Hepatocyte (in vitro differentiated cells): ENCODE data around the gene USP10. TPM values are rescaled to one million over a fixed set of nuclear protein-coding genes. Genes with fewer than 3 reads are reported as not detected.
"Not testable (repeated sequence)": the region's sequence is repeated elsewhere in the genome, so short reads cannot be mapped to it uniquely, and the experiment has no call there.

Experiments used
- DNase-seq: peaks from one replicate; pipeline ENCODE4 v3.0.0-alpha.2; 2016; ENCODE audit warnings: low spot score
- H2AFZ ChIP-seq: fragments of 200-600 bp; sonication (generic); 2 replicates; pipeline ENCODE4 v1.6.0; 2016; ENCODE audit warnings: antibody characterized with exemption, mild to moderate bottlenecking
- H3K27ac ChIP-seq: fragments of 200-600 bp; sonication (generic); 2 replicates; pipeline ENCODE4 v1.5.1; 2016; ENCODE audit warnings: mild to moderate bottlenecking
- H3K27me3 ChIP-seq: fragments of 200-600 bp; sonication (generic); 2 replicates; pipeline ENCODE4 v1.6.1; 2016
- H3K36me3 ChIP-seq: fragments of 200-600 bp; sonication (generic); replicated peaks from 2 replicates; pipeline ENCODE4 v1.5.1; 2016; ENCODE audit warnings: low read depth; ENCODE audit not compliant: insufficient read depth
- H3K4me1 ChIP-seq: fragments of 200-600 bp; sonication (generic); 2 replicates; pipeline ENCODE4 v1.5.1; 2016; ENCODE audit warnings: mild to moderate bottlenecking, moderate library complexity; ENCODE audit not compliant: insufficient read depth
- H3K4me2 ChIP-seq: fragments of 200-600 bp; sonication (generic); 2 replicates; pipeline ENCODE4 v1.6.0; 2016
- H3K4me3 ChIP-seq: fragments of 200-600 bp; sonication (generic); 2 replicates; pipeline ENCODE4 v1.5.1; 2016; ENCODE audit warnings: mild to moderate bottlenecking
- H3K79me2 ChIP-seq: fragments of 200-600 bp; sonication (generic); 2 replicates; pipeline ENCODE4 v1.6.0; 2017; ENCODE audit warnings: mild to moderate bottlenecking
- H3K9me2 ChIP-seq: fragments of 200-600 bp; sonication (generic); replicated peaks from 2 replicates; pipeline ENCODE4 v1.6.0; 2017; ENCODE audit warnings: mild to moderate bottlenecking; ENCODE audit not compliant: insufficient read depth
- H3K9me3 ChIP-seq: fragments of 200-600 bp; sonication (generic); 2 replicates; pipeline ENCODE4 v1.5.1; 2016; ENCODE audit warnings: low read depth, mild to moderate bottlenecking
- H4K20me1 ChIP-seq: fragments of 200-600 bp; sonication (generic); 2 replicates; pipeline ENCODE4 v1.6.0; 2016; ENCODE audit warnings: mild to moderate bottlenecking; ENCODE audit not compliant: insufficient read depth, poor library complexity, severe bottlenecking
- CTCF ChIP-seq: fragments of 200-600 bp; sonication (generic); IDR thresholded peaks from 2 replicates; pipeline ENCODE4 v1.5.1; 2016; ENCODE audit warnings: antibody characterized with exemption, mild to moderate bottlenecking; ENCODE audit not compliant: poor library complexity
- EZH2 ChIP-seq: fragments of 200-600 bp; sonication (generic); IDR thresholded peaks from 2 replicates; pipeline ENCODE4 v1.6.1; 2016; ENCODE audit warnings: antibody characterized with exemption, mild to moderate bottlenecking, borderline replicate concordance
- EZH2phosphoT487 ChIP-seq: fragments of 200-600 bp; sonication (generic); IDR thresholded peaks from one replicate; pipeline ENCODE4 v1.6.1; 2018; ENCODE audit warnings: antibody characterized with exemption, mild to moderate bottlenecking, low read depth, moderate library complexity; ENCODE audit not compliant: unreplicated experiment, severe bottlenecking
- WGBS: methylation state at CpG from one replicate; pipeline ENCODE4 v1.1.6; 2016; ENCODE audit warnings: low lambda C conversion rate; ENCODE audit errors: missing lambda C conversion rate; 5-methylcytosine and 5-hydroxymethylcytosine counted together
- polyA plus RNA-seq: library from polyadenylated mRNA; unstranded; fragments of >200 nt; fragmentation: Nextera tagmentation; extraction: Ambion mirVana; gene quantifications from 2 replicates; pipeline ENCODE4 v1.2.1, GENCODE V29; 2016
- total RNA-seq: library from RNA; depleted of rRNA; stranded (reverse); fragments of >200 nt; gene quantifications from 2 replicates; pipeline ENCODE4 v1.2.3, GENCODE V29; 2014

Gene USP10
- total and polyA plus RNA-seq, 2 experiments from 2014 or later: 53.1 to 62.4 TPM

- peaks cover 12% of the 10 kb centered on the region for H3K4me1 ChIP-seq
- TF ChIP-seq EZH2phosphoT487 (no peak), EZH2 (no peak)
- no peaks in the 10 kb centered on the region for H4K20me1 ChIP-seq
- peak overlapping the region; percentile 26 for H3K27ac ChIP-seq
- WGBS: 49% methylated on average over 8 of the region's 8 CpGs
- H3K9me3 ChIP-seq: no peaks in the 10 kb centered on the region
- H3K4me3 ChIP-seq: no peak overlapping the region
- H3K4me2 ChIP-seq: no peak overlapping the region
- no peaks in the 10 kb centered on the region for H3K79me2 ChIP-seq
- no peaks in the 10 kb centered on the region for H3K36me3 ChIP-seq
- no peaks in the 10 kb centered on the region for H3K27me3 ChIP-seq
- no peaks in the 10 kb centered on the region for H3K9me2 ChIP-seq
- DNase-seq: peak; percentile 73
- H2AFZ ChIP-seq: no peak overlapping the region
These were observed 10.7 kb upstream of the USP10 start for GRCh38 chr16:84689111-84689510.

GRCh38 chr16:84690088-84690819 lies 9.5 kb upstream of the USP10 start:
- Histone ChIP-seq H3K4me1 (peaks cover 12% of the 10 kb centered on the region), H3K4me2 (no peak overlapping the region), H3K9me3 (no peaks in the 10 kb centered on the region), H3K9me2 (no peaks in the 10 kb centered on the region), H2AFZ (no peak overlapping the region), H3K79me2 (no peaks in the 10 kb centered on the region), H4K20me1 (no peaks in the 10 kb centered on the region), H3K27ac (no peak overlapping the region), H3K27me3 (no peaks in the 10 kb centered on the region), H3K36me3 (no peaks in the 10 kb centered on the region), H3K4me3 (no peak overlapping the region)
- TF ChIP-seq CTCF (no peak), EZH2phosphoT487 (no peak), EZH2 (no peak)
- 89% methylated on average over 6 of the region's 6 CpGs for WGBS
- DNase-seq: no peak

GRCh38 chr16:84692451-84693214 lies 7.2 kb upstream of the USP10 start:
- Histone ChIP-seq H3K4me2 (no peak overlapping the region), H3K4me3 (no peak overlapping the region), H4K20me1 (no peaks in the 10 kb centered on the region), H2AFZ (no peak overlapping the region), H3K79me2 (no peaks in the 10 kb centered on the region), H3K27ac (no peak overlapping the region), H3K27me3 (no peaks in the 10 kb centered on the region), H3K9me2 (no peaks in the 10 kb centered on the region), H3K4me1 (peaks cover 12% of the 10 kb centered on the region), H3K9me3 (no peaks in the 10 kb centered on the region), H3K36me3 (no peaks in the 10 kb centered on the region)
- DNase-seq: no peak
- TF ChIP-seq EZH2 (no peak), EZH2phosphoT487 (no peak), CTCF (no peak)
- WGBS: 90% methylated on average over 6 of the region's 6 CpGs

DNA sequence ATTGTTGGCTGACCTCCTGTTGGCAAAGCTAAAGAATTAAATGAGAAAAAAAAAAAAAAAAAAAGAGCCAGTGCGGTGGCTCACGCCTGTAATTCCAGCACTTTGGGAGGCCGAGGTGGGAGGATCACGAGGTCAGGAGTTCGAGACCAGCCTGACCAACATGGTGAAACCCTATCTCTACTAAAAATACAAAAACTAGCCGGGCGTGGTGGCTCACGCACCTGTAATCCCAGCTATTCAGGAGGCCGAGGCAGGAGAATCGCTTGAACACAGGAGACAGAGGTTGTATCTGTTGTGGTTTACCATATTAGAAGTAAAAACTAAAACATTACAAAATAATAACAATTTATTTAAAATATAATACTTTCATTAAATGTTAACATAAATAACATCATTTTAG lies 5.9 kb upstream of the USP10 start:
- H3K4me1 ChIP-seq: peaks cover 12% of the 10 kb centered on the region
- H3K9me2 ChIP-seq, H2AFZ ChIP-seq, H3K4me3 ChIP-seq, H3K36me3 ChIP-seq, H3K27ac ChIP-seq, DNase-seq, H4K20me1 ChIP-seq, H3K79me2 ChIP-seq, H3K4me2 ChIP-seq, H3K9me3 ChIP-seq, H3K27me3 ChIP-seq: not testable (repeated sequence)
- 95% methylated on average over 10 of the region's 10 CpGs for WGBS
